Stimulated activated CD4-positive, alpha-beta T cell treated with anti-CD3 and anti-CD28 coated beads, Interleukin-15, amount 100 ng/mL, for 24 hours (primary cell): ENCODE results near the gene HDAC3.

ENCODE experiments used
- DNase-seq: peaks from one replicate; pipeline ENCODE4 v3.0.0-alpha.2; 2020

The HDAC3 gene

DNA sequence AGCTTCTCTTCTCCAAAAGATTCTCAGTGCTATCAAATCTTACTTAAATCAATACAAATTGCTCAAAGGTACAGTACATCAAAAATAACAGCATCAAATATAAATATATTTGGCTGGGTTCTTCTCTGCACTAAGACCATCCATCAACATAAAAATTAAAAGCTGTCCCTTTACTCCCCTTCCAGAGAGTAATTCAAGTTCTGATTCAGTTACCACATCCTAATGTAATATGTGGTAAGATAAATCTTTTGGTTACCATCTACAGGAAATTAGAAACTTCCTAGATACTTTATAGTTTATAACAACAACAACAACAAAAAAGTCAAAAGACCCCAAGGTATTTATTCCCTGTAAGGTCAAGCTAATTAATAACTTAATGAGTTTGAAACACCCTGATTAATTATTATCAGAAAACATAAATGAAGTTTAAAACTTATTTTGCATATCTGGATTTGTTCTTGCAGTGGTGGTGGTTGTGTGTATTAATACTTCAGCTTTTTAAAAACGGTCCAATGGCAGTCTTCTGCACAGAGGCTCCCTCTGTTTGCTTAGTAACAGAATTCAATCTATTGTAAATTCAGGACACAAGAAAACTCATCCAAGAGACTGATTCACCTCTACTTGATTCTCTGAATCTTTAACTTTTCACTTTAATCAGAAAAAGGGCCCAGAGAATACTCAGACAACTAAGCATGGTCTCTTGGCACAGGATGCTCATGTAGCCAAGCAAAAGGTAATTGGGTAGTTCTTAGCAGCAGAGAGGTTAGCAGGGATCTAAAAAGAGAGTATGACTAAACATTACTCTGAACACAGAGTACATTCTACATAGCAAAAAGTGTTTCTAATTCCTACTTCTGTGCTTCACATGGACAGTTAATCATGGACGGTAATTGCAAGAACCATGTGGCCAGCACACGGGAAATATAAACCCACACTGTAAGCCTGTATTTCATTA lies 38.0 kb downstream of the HDAC3 start:
- DNase-seq: no peak

DNA sequence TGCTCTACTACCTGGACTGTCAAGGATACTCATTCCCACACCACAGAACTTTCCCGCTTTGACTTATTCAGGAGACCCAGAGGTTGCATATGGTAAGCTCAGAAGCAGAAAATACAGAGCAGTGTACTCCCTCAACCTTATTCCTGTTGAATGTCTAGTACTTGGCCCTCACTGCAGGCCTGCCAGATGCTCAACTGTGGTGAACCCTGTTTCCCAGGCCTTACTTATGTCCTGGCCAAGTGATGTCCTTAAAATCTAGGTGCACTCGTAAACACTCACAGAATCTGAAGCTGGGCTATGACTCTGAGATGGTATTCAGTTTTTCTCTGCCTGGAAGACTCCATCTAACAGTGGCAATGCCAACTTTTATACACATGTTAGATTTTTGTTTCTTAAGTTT lies 38.8 kb downstream of the HDAC3 start:
- no peak for DNase-seq

DNA sequence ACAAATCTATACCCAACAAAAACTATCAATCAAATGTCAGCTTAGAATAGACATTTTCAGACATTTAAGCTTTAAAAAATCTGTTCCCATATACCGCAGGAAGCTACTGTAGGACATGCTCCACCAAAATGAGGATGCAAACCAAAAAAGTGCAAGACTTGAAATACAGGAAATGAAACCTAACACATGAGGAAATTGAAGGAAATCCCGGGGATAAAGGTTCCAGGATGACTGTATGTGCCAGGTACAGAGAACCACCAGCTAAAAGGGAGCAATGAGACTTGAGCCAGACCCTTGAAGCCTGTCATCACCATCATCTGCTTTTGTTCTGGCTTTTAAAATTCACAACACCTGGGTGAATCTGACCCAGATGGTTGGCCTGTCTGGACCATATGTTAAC lies 39.3 kb downstream of the HDAC3 start:
- no peak for DNase-seq

DNA sequence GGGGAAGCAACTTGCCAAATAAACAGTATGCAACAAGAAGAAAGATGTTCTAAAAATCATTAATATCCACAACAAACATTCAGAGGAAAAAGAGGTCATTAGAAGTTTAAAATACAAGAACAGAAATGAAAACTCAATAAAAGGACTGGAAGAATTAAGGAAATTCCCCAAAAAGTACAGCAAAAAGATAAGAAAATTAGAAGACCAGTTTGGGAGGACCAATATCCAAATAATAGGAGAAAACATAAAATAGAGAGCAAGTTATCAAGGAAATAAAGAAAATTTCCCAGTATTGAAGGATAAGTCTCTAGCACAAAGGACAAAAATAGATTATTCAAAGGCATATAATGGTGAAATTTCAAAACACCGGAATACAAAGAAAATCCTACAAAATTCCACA lies 39.8 kb downstream of the HDAC3 start:
- DNase-seq: no peak

DNA sequence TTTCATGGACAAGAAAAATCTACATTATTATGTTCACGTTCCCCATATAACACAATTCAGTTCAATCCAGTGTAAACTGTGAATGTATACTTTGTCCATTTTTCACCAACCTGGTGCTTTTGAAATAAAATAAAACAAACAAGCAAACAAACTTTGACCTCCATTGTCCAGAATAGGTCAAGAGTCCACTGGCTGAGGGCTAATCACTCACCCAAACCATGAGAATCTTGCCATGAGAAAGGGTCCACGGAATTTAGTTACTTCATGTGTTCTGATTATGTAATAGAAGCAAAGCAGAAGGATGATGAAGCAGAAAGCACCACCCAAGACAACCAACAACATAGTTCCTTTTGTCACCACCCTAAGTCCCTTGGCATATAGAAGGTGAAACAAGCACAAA lies 46.5 kb downstream of the HDAC3 start:
- no peak for DNase-seq

DNA sequence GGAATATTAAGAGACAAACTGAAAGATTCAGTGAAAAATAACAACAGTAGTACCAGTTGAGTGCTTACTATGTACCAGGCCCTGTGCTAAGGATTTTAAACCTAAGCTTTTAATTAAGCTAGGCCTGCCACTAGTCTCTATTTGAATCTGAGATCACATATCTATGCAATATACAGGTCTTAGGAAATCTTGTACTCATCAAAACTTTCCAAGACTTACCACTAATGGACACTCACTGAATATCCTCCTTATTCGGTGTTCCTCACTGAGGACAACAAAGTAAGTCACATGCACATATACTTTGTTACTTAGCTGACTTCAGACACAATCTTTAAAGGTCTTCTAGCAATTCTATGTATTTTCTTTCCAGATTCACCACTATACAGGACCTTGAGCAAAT lies 50.4 kb downstream of the HDAC3 start:
- no peak for DNase-seq

DNA sequence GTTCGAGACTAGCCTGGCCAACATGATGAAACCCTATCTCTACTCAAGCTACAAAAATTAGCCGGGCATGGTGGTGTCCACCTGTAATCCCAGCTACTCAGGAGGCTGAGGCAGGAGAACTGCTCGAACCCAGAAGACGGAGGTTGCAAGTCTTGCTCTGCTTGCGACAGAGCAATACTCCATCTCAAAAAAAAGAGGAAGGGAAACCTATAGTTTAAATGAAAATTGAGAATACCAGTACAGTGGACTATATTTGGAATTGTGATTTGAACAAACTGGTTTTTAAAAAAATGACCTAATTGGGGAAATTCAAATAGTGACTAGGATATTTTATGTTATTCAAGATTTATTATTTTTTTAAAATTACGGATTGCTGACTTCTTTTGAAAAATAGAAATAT lies 51.1 kb downstream of the HDAC3 start:
- DNase-seq: no peak

DNA sequence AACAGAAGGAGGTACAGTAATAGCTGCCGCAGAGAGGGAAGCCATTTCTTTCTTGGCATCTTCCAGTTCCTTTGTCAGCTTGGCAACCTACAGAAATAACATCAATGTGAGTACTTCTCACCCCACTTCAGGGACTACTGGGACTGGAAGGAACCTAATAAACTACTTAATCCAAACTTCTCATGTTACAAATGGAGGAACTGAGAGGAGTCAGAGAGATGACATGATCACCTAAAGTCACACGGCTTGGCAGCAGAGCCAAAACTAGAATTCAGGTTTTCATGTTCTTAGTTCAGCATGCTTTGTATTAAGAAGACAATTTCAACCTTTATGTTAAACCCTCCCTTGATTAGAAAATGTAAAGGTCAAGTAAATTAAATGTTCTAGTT lies 62.5 kb downstream of the HDAC3 start:
- no peak for DNase-seq

DNA sequence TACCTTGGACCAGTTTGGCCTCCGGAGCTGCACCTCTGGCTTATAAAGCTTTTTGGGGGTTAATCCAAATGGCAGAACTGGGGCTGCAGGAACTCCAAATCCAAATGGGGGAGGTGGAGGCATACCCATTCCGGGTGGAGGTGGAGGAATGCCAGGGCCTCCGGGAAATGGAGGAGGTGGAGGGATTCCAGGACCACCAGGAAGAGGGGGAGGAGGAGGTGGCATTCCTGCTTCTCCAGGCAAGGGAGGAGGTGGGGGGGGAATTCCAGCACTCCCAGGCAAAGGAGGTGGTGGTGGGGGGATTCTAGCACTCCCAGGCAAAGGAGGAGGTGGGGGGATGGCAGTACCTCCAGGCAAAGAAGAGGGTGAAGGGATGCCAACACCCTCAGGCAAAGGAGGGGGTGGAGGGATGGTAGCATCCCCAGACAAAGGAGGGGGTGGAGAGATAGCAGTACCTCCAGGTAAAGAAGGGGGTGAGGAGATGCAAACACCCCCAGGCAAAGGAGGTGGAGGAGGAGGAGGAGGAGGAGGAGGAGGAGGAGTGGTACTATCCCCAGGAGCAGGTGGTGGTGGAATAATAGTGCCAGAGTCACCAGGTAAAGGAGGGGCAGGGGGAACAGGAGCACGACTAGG lies 63.0 kb downstream of the HDAC3 start:
- no peak for DNase-seq
